GM12874 (cell line): ENCODE data around the gene HLA-F.

Source experiments
- CTCF ChIP-seq: IDR thresholded peaks from 2 replicates; pipeline ENCODE4 v1.5.1; 2011; ENCODE audit warnings: low read depth, mild to moderate bottlenecking, control low read depth, low read length, moderate library complexity; ENCODE audit not compliant: insufficient read depth

Gene HLA-F

GRCh38 chr6:29723262-29723665 is at the start of gene HLA-F:
Gene HLA-F (plus strand): TSS chr6:29723434. CDS start chr6:29723464, 30 bp downstream.
- 0 out of 2 replicates have a peak, but pooled peaks have one; percentile 17 for TF ChIP-seq CTCF

GRCh38 chr6:29674008-29674407 is 49.2 kb upstream of the HLA-F start:
- TF ChIP-seq CTCF = no peak

GRCh38 chr6:29675561-29675960 is 47.7 kb upstream of the HLA-F start:
- TF ChIP-seq CTCF = no peak

GRCh38 chr6:29676981-29677601 is 46.1 kb upstream of the HLA-F start:
- no peak for TF ChIP-seq CTCF

GRCh38 chr6:29678114-29678513 is 45.1 kb upstream of the HLA-F start:
- TF ChIP-seq CTCF = no peak

- no peak for TF ChIP-seq CTCF
These were observed 43.3 kb upstream of the HLA-F start for GRCh38 chr6:29679962-29680361.

GRCh38 chr6:29680416-29680815 is 42.8 kb upstream of the HLA-F start:
- TF ChIP-seq CTCF = no peak

GRCh38 chr6:29680904-29681303 is 42.3 kb upstream of the HLA-F start, which contains the start of gene ZFP57:
Gene ZFP57 (minus strand): TSS chr6:29681152. CDS start chr6:29677003, 4,149 bp downstream.
- no peak for TF ChIP-seq CTCF
